ENCODE measurements around the gene DAZAP1.

DAZAP1 gene

GRCh38 chr19:1402411-1403070, 4.8 kb upstream of the DAZAP1 start:
- in situ Hi-C loops (cut with MboI; ENCODE audit: low pct_unique_long_range_greater_than_20kb, low sequenced_read_pairs), result no loop called here
- DNase-seq, result no peak

DNA sequence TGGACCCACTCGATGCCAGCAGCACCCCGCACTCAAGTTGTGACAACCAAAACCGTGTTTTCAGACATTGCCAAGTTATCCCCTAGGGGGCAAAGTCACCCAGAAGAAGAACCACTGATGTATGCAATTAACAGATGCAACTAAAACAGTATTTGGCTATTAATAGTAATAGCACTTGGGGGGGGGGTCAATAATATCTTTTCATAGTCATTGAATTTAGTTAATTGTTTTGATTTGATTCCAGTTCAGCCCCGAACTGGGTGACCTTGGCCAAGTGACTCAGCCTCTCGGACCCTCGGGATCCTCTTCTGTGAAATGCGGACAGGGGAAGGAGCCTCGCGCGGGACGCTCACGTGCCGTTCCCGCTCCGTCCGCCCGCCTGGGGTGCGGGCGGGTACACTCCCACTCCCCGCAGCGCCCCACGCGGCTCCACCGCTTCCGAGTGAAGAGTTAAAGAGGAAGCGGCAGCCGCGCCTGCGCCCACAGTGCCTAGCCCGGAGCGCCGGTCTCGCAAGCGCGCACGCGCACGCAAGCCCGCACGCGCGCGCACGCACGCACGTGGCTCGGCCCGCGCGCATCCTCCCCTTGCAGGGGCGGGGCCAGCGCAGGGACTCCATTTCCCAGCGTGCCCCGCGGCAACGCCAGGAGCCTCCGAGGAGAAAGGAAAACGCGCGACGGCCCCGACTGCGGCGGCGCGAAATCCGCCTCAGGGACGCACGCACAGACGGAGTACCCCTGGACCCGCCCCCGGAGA, 435 bp upstream of the DAZAP1 start:
- in situ Hi-C loops (cut with MboI; ENCODE audit: low pct_unique_long_range_greater_than_20kb, low sequenced_read_pairs), result no loop called here
- DNase-seq, result peak; percentile 99

GRCh38 chr19:1408300-1409203, 1.2 kb downstream of the DAZAP1 start:
- peak; percentile 32 for DNase-seq

DNA sequence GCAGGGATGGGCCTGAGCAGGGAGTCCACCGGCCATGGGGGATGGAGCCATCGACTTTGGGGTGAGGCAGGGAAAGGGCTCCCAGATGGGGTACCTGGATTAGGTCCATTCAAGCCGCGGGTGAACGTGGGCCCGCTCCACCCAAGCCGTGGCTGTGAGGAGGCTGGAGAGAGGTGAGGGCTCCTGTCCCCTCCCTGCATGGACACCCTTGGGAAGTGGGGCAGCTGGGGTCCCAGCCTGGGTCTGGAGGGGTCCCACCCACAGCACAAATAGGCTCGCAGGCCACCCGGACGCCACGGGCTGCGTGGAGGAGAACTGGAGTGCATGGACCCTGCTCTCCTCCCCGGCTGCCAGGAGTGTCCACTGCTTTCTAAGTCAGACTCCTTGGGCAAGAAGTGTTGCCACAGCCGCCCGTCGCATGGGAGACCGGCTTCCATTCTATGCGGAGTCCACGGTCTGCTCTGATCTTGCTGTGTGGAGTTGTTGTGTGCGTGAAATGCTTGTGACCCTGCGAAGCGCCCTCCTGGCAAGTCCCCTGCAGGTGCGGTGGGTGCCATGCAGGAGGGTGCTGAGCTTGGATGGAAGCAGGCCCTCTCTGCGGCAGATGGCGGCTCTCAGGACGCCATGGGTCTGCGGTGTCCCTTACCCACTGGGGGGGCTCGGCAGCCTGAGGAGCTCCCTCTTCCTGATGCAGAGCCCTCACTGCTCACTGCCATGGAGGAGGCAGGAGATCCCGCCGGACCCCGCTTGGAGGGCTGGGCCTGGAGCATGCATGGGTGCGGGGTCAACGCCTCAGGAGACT, 2.0 kb downstream of the DAZAP1 start:
- in situ Hi-C loops (cut with MboI; ENCODE audit: low pct_unique_long_range_greater_than_20kb, low sequenced_read_pairs), result no loop called here
- DNase-seq, result no peak

More at GRCh38 chr19:1408300-1409203, 1.2 kb downstream of the DAZAP1 start:
- in situ Hi-C loops (cut with MboI; ENCODE audit: low pct_unique_long_range_greater_than_20kb, low sequenced_read_pairs), result no loop called here

GRCh38 chr19:1410136-1410786, 2.9 kb downstream of the DAZAP1 start:
- in situ Hi-C loops (cut with MboI; ENCODE audit: low pct_unique_long_range_greater_than_20kb, low sequenced_read_pairs), result no loop called here
- DNase-seq, result no peak

DNA sequence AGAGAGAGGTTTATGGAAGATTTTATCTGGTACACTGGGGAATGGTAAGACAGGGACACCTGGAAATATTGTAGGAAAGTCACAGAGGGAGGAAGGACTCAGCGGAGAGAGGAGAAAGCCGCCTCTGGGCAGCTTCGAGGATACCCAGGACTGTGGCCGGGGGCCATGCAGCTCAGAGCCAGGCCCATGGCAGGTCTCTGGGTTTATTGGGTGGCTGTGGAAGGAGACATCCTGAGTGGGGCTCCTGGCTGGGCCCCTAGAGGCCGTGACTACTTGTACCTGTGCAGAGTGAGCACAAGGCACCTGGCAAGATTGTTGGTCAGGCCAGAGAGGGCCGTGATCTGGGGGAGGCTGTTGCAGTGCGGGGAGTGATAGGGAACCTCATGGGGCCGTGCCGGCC, 3.4 kb downstream of the DAZAP1 start:
- in situ Hi-C loops (cut with MboI; ENCODE audit: low pct_unique_long_range_greater_than_20kb, low sequenced_read_pairs), result no loop called here
- DNase-seq, result no peak

GRCh38 chr19:1411255-1412191, 4.1 kb downstream of the DAZAP1 start:
- no peak for DNase-seq
- in situ Hi-C loops (cut with MboI; ENCODE audit: low pct_unique_long_range_greater_than_20kb, low sequenced_read_pairs), result no loop called here

DNA sequence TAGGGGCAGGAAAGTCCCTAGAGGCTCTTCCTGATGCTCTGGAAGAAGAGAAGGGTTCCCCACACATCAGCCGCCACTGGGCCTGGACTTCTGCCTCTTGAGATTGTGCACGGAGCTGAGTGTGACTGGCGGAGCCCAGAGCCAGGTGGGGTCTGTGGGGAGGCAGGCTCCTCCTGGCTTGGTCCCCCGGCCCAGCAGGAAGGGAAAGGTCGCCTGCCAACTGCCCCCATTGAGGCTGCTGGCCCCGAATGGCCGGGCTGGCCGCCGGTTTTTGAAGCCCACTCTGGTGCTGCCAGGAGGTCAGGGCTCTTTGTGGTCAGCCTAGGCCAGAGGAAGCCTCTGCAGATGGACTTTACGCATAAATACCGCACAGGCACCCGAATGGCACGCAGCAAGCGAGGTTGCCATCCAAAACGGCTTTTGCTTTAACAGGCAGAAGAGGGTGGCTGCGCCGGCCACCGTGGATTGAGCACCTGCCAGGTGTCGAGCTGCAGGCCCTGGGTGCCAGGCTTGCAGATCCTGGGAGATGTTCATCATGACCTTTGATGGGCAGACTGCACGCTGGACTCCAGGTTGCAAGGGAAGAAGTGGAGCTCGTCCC, 5.0 kb downstream of the DAZAP1 start:
- in situ Hi-C loops (cut with MboI; ENCODE audit: low pct_unique_long_range_greater_than_20kb, low sequenced_read_pairs), result no loop called here
- no peak for DNase-seq

DNA sequence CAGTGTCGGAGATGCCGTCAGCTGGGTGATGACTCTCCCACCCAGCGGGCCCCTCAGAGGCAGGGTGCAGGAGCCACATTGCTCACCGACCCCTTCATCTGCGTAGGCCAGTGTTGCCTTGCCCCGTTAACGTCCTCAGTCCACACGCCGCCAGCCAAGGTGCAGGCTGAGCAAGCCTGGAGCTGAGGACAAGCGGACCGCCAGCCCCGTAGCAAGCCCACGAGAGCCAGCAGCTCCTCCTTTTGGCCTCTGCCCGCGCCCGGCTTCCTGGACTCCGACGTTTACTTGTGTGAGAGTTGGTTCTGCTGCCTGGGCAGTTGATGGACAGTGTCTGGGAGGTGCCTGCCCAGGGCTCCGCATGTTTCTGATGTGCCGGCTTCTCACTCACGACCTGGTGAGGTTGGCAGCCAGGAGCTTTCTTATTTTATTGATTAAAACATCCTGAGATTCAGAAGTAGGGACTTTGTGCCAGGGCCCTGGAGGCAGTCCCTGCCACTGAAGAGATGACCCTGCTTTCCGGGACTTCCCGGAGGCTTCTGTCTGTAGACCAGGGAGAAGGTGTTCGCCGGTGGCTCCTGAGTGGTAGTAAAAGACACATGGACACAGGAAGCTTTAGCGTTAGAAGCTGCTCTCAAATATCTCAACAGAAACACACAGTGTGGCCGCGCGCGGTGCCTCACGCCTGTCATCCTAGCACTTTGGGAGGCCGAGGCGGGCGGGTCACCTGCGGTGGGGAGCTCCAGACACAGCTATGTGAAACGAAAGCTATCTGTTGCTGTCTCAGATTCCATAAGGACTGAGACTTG, 5.8 kb downstream of the DAZAP1 start:
- in situ Hi-C loops (cut with MboI; ENCODE audit: low pct_unique_long_range_greater_than_20kb, low sequenced_read_pairs), result no loop called here

DNA sequence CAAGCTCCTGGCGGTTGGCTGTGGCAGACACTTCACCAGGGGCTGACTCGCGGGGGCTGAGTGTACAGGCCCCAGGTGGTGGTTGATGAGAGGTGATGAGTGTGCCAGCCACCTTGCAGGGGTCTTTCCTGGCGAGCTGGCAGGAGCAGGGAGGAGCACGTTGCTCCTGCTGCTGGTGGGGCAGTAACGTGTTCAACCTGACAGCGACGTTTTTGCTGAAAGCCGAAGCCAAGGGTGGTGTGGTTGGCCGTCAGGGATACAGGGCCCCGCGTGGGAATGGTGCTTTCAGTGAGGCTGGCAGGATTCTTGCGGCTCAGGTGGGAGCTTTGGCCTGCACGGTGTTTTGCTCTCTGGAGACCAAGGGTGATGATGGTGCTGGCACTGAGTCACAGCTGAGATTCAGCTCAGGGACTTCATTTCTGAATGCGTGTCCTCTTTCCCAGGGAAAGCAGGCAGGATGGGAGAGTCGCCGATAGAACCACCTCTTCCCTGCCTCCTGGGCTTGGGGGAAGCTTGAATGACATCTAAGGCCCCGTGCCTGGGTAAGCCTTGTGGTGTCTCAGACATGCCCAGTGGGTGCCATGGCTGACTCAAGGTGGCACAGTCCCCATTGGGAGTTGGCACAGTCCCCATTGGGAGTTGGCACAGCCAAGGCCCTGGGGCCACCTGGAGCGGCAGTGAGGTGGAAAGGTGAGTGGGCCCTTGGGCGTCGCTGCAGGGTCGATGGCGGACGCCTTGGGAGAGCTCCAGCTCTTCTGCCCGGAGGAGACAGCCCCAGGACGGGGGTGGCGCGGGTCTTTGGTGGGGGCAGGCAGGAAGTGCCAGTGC, 8.8 kb downstream of the DAZAP1 start:
- in situ Hi-C loops (cut with MboI; ENCODE audit: low pct_unique_long_range_greater_than_20kb, low sequenced_read_pairs), result no loop called here

More for the DNA sequence above, 5.8 kb downstream of the DAZAP1 start:
- no peak for DNase-seq

GRCh38 chr19:1417145-1417544, 9.8 kb downstream of the DAZAP1 start:
- in situ Hi-C loops (cut with MboI; ENCODE audit: low pct_unique_long_range_greater_than_20kb, low sequenced_read_pairs), result no loop called here
- DNase-seq, result no peak

More for the DNA sequence above, 8.8 kb downstream of the DAZAP1 start:
- no peak for DNase-seq

GRCh38 chr19:1417681-1418495, 10.5 kb downstream of the DAZAP1 start:
- in situ Hi-C loops (cut with MboI; ENCODE audit: low pct_unique_long_range_greater_than_20kb, low sequenced_read_pairs), result no loop called here
- DNase-seq, result no peak

- in situ Hi-C loops (cut with MboI; ENCODE audit: low pct_unique_long_range_greater_than_20kb, low sequenced_read_pairs), result no loop called here
- no peak for DNase-seq
Measured at GRCh38 chr19:1418496-1418775, 11.1 kb downstream of the DAZAP1 start.

DNA sequence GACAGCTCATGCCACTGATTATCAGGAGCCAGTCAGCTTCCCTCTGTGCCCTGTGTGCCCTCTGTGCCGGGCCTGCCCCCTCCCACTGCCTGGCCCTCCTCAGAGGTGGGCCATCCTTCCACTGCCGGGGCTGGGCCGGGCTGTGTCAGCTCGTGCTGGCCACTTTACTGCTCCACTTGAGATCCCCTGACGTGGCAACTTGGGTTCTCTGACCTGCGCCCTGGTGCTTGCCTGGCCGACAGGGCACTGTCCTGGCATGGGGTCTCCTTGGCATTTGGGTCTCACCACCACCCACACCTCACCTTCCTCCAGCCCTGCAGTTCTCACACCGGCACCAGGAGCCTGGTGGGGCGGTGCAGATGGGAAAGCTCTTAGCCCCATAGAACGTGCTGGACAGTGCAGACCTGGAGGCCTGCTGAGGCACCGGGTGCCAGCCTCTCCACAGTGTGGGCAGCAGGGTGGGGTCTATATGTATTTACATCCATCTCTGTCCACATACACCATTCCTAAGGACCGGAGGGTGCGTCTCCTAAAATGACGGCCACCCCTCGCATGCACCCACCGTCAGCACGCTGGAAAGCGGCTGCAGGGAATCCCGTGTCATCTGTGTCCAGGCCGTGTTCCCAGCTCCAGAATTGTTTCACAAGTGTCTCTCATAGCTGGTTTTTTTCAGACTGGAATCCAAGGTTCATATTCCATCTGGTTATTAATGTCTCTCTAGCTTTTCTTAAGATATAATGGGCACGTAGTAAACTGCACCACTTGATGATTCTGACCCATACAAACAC, 11.8 kb downstream of the DAZAP1 start:
- in situ Hi-C loops (cut with MboI; ENCODE audit: low pct_unique_long_range_greater_than_20kb, low sequenced_read_pairs), result no loop called here

More for the DNA sequence above, 11.8 kb downstream of the DAZAP1 start:
- DNase-seq, result no peak

Data from KBM-7 (cell line).